H1 (cell line): ENCODE measurements around the gene LCN15. TPM values are rescaled to one million over a fixed set of nuclear protein-coding genes. Genes with fewer than 3 reads are reported as not detected.

Experiments used
- KDM5A ChIP-seq: fragments of 200-600 bp; IDR thresholded peaks from 2 replicates; pipeline ENCODE4 v1.7.1; 2012; ENCODE audit warnings: mild to moderate bottlenecking, low read length, inconsistent platforms, mixed read lengths
- MAFK ChIP-seq: IDR thresholded peaks from 2 replicates; pipeline ENCODE4 v1.6.1; 2012; ENCODE audit warnings: low read depth, mild to moderate bottlenecking, improper control_type of control experiment, low read length
- SRF ChIP-seq: IDR thresholded peaks from 2 replicates; pipeline ENCODE4 v1.6.1; 2011; ENCODE audit warnings: mild to moderate bottlenecking, low read depth, low read length, moderate library complexity
- polyA plus RNA-seq, 7 experiments: library from polyadenylated mRNA; depleted of rRNA in 3 of 7; stranded (reverse) in 5 of 7; unstranded in 2 of 7; fragments of >200 nt in 5 of 7; fragments of 200-250 nt in 2 of 7; gene quantifications; 1 replicate in 5 of 7; 2 replicates in 1 of 7; 4 replicates in 1 of 7; pipeline versions ENCODE4 v1.2.1 to v1.2.3, GENCODE V29; 2011 to 2013; ENCODE audit warnings: missing spikeins in 2 of 7, mixed read lengths in 2 of 7
- total RNA-seq: library from RNA; stranded (reverse); fragmentation: NEBNext Ultra II Directional; extraction: Animal tissue kit (Norgen Biotek cat#: 25700); gene quantifications from 2 replicates; pipeline ENCODE4 v1.2.1, GENCODE V29; 2021
- TF ChIP-seq, protein P1 (sequence below): fragments of 300-600 bp; sonication (generic); IDR thresholded peaks from 2 replicates; pipeline ENCODE4 v1.7.1; 2012; ENCODE audit warnings: low read length, moderate library complexity, mild to moderate bottlenecking, inconsistent platforms; ENCODE audit not compliant: insufficient replicate concordance
- TF ChIP-seq, protein P2 (sequence below): IDR thresholded peaks from 2 replicates; pipeline ENCODE4 v1.6.1; 2011; ENCODE audit warnings: low read length, improper control_type of control experiment
- TF ChIP-seq, protein P3 (sequence below): IDR thresholded peaks from 2 replicates; pipeline ENCODE4 v1.6.1; 2012; ENCODE audit warnings: low read length, inconsistent platforms

LCN15 gene
- total and polyA plus RNA-seq, 2 of the 8 experiments (the other 6 are each of a cell fraction or from before 2014, with no cell fraction given): 0.08 to 0.47 TPM

DNA sequence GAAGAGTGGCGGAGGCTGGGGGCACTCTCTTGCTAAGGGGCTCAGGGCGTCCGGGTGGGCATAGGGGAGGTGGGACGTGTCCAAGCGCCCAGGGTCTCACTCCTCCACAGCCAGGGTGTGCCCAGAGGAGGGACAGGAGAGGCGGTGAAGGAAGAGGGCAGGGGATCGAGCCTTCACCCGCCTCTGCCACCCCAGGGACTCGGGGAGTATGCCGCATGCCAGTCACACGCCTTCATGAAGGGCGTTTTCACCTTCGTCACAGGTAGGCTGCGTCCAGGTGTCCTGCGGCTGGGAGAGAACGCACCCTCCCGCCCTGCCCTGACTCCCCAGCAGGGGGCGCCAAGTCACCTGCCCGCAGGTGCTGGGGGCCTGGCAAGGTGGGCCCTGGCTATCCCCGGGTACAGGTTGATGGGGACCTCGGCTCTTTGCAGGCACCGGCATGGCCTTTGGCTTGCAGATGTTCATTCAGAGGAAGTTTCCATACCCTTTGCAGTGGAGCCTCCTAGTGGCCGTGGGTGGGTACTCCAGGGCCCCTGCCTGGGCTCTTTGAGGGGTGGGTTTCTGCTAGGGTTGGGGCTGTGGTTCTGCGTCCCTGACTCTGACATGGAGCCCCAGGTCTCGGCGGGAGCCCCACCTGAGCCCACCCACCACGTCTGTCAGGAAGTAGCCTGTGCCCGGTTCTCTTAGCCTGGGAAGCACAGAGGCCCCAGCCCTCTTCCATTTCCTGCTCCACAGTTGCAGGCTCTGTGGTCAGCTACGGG lies 27.4 kb upstream of the LCN15 start (continued):
- TF ChIP-seq, protein P1, sequence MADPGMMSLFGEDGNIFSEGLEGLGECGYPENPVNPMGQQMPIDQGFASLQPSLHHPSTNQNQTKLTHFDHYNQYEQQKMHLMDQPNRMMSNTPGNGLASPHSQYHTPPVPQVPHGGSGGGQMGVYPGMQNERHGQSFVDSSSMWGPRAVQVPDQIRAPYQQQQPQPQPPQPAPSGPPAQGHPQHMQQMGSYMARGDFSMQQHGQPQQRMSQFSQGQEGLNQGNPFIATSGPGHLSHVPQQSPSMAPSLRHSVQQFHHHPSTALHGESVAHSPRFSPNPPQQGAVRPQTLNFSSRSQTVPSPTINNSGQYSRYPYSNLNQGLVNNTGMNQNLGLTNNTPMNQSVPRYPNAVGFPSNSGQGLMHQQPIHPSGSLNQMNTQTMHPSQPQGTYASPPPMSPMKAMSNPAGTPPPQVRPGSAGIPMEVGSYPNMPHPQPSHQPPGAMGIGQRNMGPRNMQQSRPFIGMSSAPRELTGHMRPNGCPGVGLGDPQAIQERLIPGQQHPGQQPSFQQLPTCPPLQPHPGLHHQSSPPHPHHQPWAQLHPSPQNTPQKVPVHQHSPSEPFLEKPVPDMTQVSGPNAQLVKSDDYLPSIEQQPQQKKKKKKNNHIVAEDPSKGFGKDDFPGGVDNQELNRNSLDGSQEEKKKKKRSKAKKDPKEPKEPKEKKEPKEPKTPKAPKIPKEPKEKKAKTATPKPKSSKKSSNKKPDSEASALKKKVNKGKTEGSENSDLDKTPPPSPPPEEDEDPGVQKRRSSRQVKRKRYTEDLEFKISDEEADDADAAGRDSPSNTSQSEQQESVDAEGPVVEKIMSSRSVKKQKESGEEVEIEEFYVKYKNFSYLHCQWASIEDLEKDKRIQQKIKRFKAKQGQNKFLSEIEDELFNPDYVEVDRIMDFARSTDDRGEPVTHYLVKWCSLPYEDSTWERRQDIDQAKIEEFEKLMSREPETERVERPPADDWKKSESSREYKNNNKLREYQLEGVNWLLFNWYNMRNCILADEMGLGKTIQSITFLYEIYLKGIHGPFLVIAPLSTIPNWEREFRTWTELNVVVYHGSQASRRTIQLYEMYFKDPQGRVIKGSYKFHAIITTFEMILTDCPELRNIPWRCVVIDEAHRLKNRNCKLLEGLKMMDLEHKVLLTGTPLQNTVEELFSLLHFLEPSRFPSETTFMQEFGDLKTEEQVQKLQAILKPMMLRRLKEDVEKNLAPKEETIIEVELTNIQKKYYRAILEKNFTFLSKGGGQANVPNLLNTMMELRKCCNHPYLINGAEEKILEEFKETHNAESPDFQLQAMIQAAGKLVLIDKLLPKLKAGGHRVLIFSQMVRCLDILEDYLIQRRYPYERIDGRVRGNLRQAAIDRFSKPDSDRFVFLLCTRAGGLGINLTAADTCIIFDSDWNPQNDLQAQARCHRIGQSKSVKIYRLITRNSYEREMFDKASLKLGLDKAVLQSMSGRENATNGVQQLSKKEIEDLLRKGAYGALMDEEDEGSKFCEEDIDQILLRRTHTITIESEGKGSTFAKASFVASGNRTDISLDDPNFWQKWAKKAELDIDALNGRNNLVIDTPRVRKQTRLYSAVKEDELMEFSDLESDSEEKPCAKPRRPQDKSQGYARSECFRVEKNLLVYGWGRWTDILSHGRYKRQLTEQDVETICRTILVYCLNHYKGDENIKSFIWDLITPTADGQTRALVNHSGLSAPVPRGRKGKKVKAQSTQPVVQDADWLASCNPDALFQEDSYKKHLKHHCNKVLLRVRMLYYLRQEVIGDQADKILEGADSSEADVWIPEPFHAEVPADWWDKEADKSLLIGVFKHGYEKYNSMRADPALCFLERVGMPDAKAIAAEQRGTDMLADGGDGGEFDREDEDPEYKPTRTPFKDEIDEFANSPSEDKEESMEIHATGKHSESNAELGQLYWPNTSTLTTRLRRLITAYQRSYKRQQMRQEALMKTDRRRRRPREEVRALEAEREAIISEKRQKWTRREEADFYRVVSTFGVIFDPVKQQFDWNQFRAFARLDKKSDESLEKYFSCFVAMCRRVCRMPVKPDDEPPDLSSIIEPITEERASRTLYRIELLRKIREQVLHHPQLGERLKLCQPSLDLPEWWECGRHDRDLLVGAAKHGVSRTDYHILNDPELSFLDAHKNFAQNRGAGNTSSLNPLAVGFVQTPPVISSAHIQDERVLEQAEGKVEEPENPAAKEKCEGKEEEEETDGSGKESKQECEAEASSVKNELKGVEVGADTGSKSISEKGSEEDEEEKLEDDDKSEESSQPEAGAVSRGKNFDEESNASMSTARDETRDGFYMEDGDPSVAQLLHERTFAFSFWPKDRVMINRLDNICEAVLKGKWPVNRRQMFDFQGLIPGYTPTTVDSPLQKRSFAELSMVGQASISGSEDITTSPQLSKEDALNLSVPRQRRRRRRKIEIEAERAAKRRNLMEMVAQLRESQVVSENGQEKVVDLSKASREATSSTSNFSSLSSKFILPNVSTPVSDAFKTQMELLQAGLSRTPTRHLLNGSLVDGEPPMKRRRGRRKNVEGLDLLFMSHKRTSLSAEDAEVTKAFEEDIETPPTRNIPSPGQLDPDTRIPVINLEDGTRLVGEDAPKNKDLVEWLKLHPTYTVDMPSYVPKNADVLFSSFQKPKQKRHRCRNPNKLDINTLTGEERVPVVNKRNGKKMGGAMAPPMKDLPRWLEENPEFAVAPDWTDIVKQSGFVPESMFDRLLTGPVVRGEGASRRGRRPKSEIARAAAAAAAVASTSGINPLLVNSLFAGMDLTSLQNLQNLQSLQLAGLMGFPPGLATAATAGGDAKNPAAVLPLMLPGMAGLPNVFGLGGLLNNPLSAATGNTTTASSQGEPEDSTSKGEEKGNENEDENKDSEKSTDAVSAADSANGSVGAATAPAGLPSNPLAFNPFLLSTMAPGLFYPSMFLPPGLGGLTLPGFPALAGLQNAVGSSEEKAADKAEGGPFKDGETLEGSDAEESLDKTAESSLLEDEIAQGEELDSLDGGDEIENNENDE: no peak
- TF ChIP-seq, protein P2, sequence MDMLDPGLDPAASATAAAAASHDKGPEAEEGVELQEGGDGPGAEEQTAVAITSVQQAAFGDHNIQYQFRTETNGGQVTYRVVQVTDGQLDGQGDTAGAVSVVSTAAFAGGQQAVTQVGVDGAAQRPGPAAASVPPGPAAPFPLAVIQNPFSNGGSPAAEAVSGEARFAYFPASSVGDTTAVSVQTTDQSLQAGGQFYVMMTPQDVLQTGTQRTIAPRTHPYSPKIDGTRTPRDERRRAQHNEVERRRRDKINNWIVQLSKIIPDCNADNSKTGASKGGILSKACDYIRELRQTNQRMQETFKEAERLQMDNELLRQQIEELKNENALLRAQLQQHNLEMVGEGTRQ: no peak
- TF ChIP-seq SRF: 0 out of 2 replicates have a peak, but pooled peaks have one; percentile 5
- TF ChIP-seq MAFK: no peak
- TF ChIP-seq, protein P3, sequence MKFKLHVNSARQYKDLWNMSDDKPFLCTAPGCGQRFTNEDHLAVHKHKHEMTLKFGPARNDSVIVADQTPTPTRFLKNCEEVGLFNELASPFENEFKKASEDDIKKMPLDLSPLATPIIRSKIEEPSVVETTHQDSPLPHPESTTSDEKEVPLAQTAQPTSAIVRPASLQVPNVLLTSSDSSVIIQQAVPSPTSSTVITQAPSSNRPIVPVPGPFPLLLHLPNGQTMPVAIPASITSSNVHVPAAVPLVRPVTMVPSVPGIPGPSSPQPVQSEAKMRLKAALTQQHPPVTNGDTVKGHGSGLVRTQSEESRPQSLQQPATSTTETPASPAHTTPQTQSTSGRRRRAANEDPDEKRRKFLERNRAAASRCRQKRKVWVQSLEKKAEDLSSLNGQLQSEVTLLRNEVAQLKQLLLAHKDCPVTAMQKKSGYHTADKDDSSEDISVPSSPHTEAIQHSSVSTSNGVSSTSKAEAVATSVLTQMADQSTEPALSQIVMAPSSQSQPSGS: 0 out of 2 replicates have a peak, but pooled peaks have one; percentile 16
- TF ChIP-seq KDM5A: no peak
